Measurements from ENCODE around the gene GLI1. TPM values are rescaled to one million over a fixed set of nuclear protein-coding genes. Genes with fewer than 3 reads are reported as not detected.
A peak's percentile ranks its signal among the peaks of the same experiment; 100 is the strongest.

GLI1 gene
- total RNA-seq, 1 donor from 2014 or later = 1.3 TPM

GRCh38 chr12:57473886-57474285 is 14.3 kb downstream of the GLI1 start:
- no peak overlapping the region for H3K4me3 Mint-ChIP-seq
- TF ChIP-seq CTCF (IDR thresholded peaks at IDR 0.05) = no peak
- ATAC-seq (ENCODE audit: low read depth) = no peak

GRCh38 chr12:57474430-57474829 is 14.8 kb downstream of the GLI1 start:
- CTCF ChIA-PET = interaction anchor here (7.3 kb wide), 1 partner anchor 14 kb away, joined by 74 read pairs; the partner anchor contains the start of gene GLI1
- TF ChIP-seq CTCF (IDR thresholded peaks at IDR 0.05) = no peak
- ATAC-seq (ENCODE audit: low read depth) = no peak
- H3K27me3 Mint-ChIP-seq = no peaks in the 10 kb centered on the region
- peak overlapping the region; percentile 44 for H3K4me3 Mint-ChIP-seq
- intact Hi-C loops (cut with micrococcal nuclease) = no loop called here
- peak overlapping the region; percentile 67 for H3K27ac Mint-ChIP-seq
- peaks cover 44% of the 10 kb centered on the region for H3K36me3 Mint-ChIP-seq (ENCODE audit: low read depth)
- peaks cover 61% of the 10 kb centered on the region for H3K4me1 Mint-ChIP-seq
- H3K9me3 Mint-ChIP-seq = no peaks in the 10 kb centered on the region
- POLR2A ChIA-PET = interaction anchor here (0.6 to 8.3 kb wide), 5 partner anchors 13 to 63 kb away, joined by 3 to 133 read pairs (median 9); partner anchors contain the start of genes DDIT3 and GLI1
- DNase-seq = no peak

More at GRCh38 chr12:57473886-57474285, 14.3 kb downstream of the GLI1 start:
- CTCF ChIA-PET = interaction anchor here (7.3 kb wide), 1 partner anchor 13 kb away, joined by 74 read pairs; the partner anchor contains the start of gene GLI1
- Mint-ChIP-seq H3K27ac (no peak overlapping the region), H3K36me3 (ENCODE audit: low read depth) (peaks cover 49% of the 10 kb centered on the region), H3K9me3 (no peaks in the 10 kb centered on the region), H3K27me3 (no peaks in the 10 kb centered on the region), H3K4me1 (peaks cover 55% of the 10 kb centered on the region)
- DNase-seq = no peak
- POLR2A ChIA-PET = interaction anchor here (0.6 to 8.3 kb wide), 3 partner anchors 13 to 64 kb away, joined by 9 to 133 read pairs (median 10); partner anchors contain the start of genes DDIT3 and GLI1
- intact Hi-C loops (cut with micrococcal nuclease) = no loop called here

- Mint-ChIP-seq H3K4me1 (peaks cover 65% of the 10 kb centered on the region), H3K27me3 (no peaks in the 10 kb centered on the region), H3K4me3 (peak overlapping the region; percentile 44), H3K9me3 (no peaks in the 10 kb centered on the region), H3K36me3 (ENCODE audit: low read depth) (peaks cover 39% of the 10 kb centered on the region), H3K27ac (peak overlapping the region; percentile 67)
- POLR2A ChIA-PET = interaction anchor here (1.2 to 8.3 kb wide), 4 partner anchors 12 to 45 kb away, joined by 3 to 133 read pairs (median 8); partner anchors contain the start of genes DDIT3 and GLI1
- intact Hi-C loops (cut with micrococcal nuclease) = loop anchor here (5.0 kb wide), 2 partner anchors 277 to 372 kb away; partner anchors contain the start of genes CDK4 and CTDSP2
- DNase-seq = no peak
- ATAC-seq (ENCODE audit: low read depth) = no peak
- TF ChIP-seq CTCF (IDR thresholded peaks at IDR 0.05) = no peak
- CTCF ChIA-PET = interaction anchor here (7.3 kb wide), 1 partner anchor 14 kb away, joined by 74 read pairs; the partner anchor contains the start of gene GLI1
Measured at GRCh38 chr12:57474862-57475261, 15.3 kb downstream of the GLI1 start.

- no peak for DNase-seq
- ChIA-PET POLR2A (interaction anchor here (0.6 to 8.3 kb wide), 8 partner anchors 12 to 1300 kb away, joined by 3 to 133 read pairs (median 8); partner anchors contain the start of genes DCTN2, DDIT3, GLI1 and SHMT2), CTCF (interaction anchor here (1.0 to 7.3 kb wide), 2 partner anchors 15 to 49 kb away, joined by 3 to 74 read pairs; partner anchors contain the start of gene GLI1)
- intact Hi-C loops (cut with micrococcal nuclease) = loop anchor here (1.0 to 5.0 kb wide), 3 partner anchors 146 to 372 kb away; partner anchors contain the start of genes CDK4 and CTDSP2
- H3K4me3 Mint-ChIP-seq = peak overlapping the region; percentile 93
- ATAC-seq (ENCODE audit: low read depth) = no peak
- H3K4me1 Mint-ChIP-seq = peaks cover 72% of the 10 kb centered on the region
- TF ChIP-seq CTCF (IDR thresholded peaks at IDR 0.05) = no peak
- peak overlapping the region; percentile 100 for H3K27ac Mint-ChIP-seq
- no peaks in the 10 kb centered on the region for H3K27me3 Mint-ChIP-seq
- H3K36me3 Mint-ChIP-seq (ENCODE audit: low read depth) = peaks cover 37% of the 10 kb centered on the region
- H3K9me3 Mint-ChIP-seq = no peaks in the 10 kb centered on the region
Measured at GRCh38 chr12:57475271-57476161, 15.9 kb downstream of the GLI1 start.

Measured in activated B cell treated with CpG ODN at 0.5 μM for 24 hours (primary cell).